GM13976 (cell line): ENCODE data around the gene LXN.

ENCODE experiments used
- DNase-seq: peaks from one replicate; pipeline ENCODE4 v3.0.0; 2012; ENCODE audit warnings: low spot score
- in situ Hi-C: fragments of 300-500 bp; cut with MboI; formaldehyde crosslinking; loops from one replicate; pipeline ENCODE4 v1.12.0; 2022; ENCODE audit warnings: low sequenced_read_pairs, mixed read lengths, inconsistent platforms; ENCODE audit not compliant: unreplicated experiment
- TF ChIP-seq, protein P1 (sequence below): IDR thresholded peaks from 2 replicates; pipeline ENCODE4 v1.5.1; 2012; ENCODE audit warnings: borderline replicate concordance, mild to moderate bottlenecking; ENCODE audit not compliant: insufficient read depth; ENCODE audit errors: extremely low read depth, missing control alignments, control extremely low read depth

LXN gene

DNA sequence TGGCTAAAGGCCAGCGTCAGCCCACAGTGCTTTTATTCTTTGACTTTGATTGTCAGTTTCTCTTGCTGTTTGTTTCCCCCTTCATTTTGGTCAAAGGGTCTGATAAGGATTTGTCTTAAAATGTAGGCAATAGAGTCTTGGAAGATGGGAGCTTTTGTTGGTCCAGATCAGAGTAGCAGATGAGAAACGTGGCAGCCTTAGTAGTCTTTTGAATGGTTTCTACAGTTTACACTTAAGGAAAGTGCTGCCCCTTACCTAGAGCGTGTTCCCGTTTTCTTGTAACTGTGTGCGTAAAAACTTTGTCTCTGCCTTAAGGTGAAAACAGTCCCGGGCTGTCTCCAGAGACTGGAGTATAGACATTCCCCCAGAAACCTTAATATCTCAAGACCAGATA lies 630 bp downstream of the LXN start:
- TF ChIP-seq, protein P1, sequence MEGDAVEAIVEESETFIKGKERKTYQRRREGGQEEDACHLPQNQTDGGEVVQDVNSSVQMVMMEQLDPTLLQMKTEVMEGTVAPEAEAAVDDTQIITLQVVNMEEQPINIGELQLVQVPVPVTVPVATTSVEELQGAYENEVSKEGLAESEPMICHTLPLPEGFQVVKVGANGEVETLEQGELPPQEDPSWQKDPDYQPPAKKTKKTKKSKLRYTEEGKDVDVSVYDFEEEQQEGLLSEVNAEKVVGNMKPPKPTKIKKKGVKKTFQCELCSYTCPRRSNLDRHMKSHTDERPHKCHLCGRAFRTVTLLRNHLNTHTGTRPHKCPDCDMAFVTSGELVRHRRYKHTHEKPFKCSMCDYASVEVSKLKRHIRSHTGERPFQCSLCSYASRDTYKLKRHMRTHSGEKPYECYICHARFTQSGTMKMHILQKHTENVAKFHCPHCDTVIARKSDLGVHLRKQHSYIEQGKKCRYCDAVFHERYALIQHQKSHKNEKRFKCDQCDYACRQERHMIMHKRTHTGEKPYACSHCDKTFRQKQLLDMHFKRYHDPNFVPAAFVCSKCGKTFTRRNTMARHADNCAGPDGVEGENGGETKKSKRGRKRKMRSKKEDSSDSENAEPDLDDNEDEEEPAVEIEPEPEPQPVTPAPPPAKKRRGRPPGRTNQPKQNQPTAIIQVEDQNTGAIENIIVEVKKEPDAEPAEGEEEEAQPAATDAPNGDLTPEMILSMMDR, result no peak
- DNase-seq, result no peak
- in situ Hi-C loops, result no loop called here

DNA sequence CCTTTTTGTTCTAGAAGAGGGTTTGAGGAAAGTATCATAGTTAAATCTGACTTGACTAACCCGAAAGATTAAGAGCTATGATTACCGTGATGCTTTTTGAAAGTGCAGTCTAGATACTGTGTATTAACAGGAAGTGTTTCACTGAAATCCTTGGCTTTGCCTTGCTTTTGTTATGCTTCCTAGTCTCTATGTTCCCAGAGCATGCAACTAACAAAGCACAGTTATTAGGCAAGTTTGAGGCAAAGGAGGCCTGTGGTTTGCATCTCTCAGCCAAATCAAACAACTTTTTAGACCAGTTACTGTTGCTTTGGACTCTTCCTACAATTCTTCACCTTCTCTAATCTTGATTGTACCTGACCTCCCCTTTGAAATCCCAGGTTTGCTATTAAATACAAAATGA lies 3.9 kb downstream of the LXN start:
- in situ Hi-C loops, result no loop called here
- DNase-seq, result no peak
- TF ChIP-seq, protein P1, result no peak

DNA sequence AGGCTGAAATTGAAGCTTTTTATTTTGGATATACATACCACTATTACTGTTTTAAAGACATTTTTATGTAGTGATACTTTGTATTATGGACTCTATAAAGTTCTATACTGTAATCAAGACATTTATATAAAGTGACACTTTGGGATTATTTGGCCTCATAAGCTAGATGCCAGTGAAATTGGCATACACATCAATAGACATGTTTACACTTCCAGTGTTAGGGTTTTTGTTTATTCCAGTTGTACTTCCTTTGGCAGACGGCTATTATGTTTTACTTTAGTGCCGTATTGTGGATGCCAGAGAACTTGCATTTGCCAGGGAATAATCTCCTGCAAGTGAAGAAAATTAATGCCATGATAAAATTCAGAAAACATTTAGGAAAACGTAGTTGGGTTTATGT lies 6.0 kb downstream of the LXN start:
- no peak for DNase-seq
- TF ChIP-seq, protein P1, result no peak
- in situ Hi-C loops, result no loop called here

DNA sequence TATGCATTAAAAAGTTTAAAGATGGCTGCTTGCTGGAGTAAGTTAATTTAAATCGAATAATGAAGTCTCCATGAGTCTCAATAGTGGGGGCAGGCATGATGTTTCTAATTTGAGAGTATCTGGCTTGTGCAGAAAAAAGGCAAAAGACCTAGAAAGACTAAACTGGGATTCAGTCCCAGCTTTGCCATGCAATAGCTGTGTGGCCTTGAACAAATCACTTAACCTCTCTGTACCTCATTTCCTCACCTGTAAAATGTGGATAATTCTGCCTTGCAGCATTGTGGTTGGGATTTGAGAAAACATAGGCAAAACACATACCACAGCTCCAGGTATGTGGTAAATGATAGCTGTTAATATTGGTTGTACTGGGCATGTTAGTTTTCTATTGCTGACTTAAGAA lies 8.6 kb downstream of the LXN start:
- in situ Hi-C loops, result no loop called here
- TF ChIP-seq, protein P1, result no peak
- DNase-seq, result no peak

DNA sequence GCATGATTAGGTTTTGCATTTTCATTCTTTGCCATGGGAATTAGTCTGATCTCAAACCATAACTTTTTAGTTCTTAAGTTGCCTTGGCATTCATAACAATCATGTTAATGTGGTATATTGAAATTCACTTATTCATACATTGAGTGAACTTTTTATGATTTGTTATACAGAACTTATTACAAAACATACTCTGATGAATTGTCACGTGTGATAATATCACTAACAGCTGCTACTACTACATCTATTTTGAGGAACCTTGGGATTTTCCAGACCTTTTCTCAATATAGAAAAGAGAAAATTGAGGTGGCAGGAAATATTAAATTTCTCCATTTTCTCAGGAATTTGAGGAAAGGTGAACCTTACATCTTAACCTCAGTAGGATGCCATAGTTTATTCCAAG lies 9.2 kb downstream of the LXN start:
- TF ChIP-seq, protein P1, result no peak
- no peak for DNase-seq
- in situ Hi-C loops, result no loop called here

DNA sequence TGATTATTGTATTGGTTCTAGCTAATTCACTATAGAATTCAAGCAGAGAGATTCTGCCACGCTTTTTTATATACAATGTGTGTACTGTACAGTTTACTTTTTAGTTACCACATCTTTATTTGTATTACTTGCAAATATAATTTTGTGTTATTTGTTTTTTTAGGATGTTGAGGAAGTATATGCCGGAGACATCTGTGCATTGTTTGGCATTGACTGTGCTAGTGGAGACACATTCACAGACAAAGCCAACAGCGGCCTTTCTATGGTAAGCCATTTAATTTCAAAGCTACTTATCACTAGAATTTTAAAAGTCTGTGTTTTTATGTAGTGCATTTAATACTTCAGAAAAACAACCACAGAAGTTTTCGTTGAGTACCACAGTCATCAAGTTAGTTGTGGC lies 11.7 kb downstream of the LXN start:
- TF ChIP-seq, protein P1, result no peak
- in situ Hi-C loops, result no loop called here
- DNase-seq, result no peak

DNA sequence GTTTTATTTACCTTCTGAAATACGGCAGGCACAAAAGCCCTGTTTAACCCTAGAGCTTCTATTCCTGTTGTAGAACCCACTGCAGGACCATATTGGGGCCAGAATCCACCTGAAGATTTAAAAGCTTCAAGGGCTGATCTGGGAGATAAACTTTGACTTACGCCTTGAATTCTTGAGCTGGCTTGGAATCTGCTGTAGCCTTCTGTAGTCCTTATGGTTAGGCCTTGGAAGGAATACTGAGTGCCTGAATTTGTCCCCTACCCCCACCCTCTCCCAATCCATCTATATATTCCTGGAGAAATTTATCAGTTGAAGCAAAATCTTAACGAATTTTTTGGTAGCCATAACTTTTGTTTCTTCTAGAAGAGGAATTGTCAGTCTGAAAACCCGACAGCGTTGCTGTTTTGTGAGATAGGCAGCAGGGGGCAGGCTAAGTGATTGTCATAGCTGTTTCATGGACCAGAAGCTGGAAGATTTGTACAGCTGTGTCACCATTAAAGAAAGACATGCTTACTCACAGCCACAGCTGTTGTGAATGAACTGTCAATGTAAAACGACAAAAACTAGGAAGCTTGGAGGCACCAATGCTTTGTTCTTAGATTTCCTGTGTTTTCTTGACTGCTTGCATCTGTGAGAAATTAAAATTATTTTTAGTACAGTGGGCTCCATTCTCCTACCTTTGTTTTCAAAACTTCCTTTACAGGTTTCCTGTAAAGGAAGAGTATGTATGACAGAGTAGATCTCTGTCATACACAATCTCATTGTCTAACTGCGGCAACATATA lies 12.8 kb downstream of the LXN start:
- TF ChIP-seq, protein P1, result peak; percentile 46
- peak; percentile 52 for DNase-seq
- in situ Hi-C loops, result no loop called here
